Epithelial cell of esophagus (primary cell): ENCODE data around the gene CCL14.
"Not testable (repeated sequence)": the region's sequence is repeated elsewhere in the genome, so short reads cannot be mapped to it uniquely, and the experiment has no call there.

Experiments
- DNase-seq: peaks from one replicate; pipeline ENCODE4 v3.0.0; 2010; ENCODE audit warnings: low read depth
- H3K4me3 ChIP-seq: 2 replicates; pipeline ENCODE4 v1.5.1; 2011; ENCODE audit warnings: mild to moderate bottlenecking, low read length, control low read depth
- CTCF ChIP-seq: IDR thresholded peaks from 2 replicates; pipeline ENCODE4 v1.5.1; 2011; ENCODE audit warnings: low read depth, mild to moderate bottlenecking, low read length, control low read depth, inconsistent platforms; ENCODE audit not compliant: insufficient read depth; ENCODE audit errors: missing control alignments

Gene CCL14

GRCh38 chr17:35944151-35944550, 42.4 kb downstream of the CCL14 start:
- no peak for DNase-seq
- no peak overlapping the region for H3K4me3 ChIP-seq
- no peak for TF ChIP-seq CTCF

- no peak for TF ChIP-seq CTCF
- H3K4me3 ChIP-seq, result no peak within 1 kb of the TSS
- no peak for DNase-seq
Observed at GRCh38 chr17:35943537-35943936, 43.0 kb downstream of the CCL14 start, which contains the start of gene LYZL6. TSS of gene LYZL6 (minus strand) at chr17:35943713. CDS start at chr17:35939356, 4,357 bp downstream.

GRCh38 chr17:35942588-35943186, 43.8 kb downstream of the CCL14 start:
- no peak for DNase-seq
- no peak overlapping the region for H3K4me3 ChIP-seq
- TF ChIP-seq CTCF, result no peak

GRCh38 chr17:35938492-35938891, 48.0 kb downstream of the CCL14 start:
- not testable (repeated sequence) for H3K4me3 ChIP-seq, DNase-seq

- no peak for DNase-seq
- no peak for TF ChIP-seq CTCF
- no peak overlapping the region for H3K4me3 ChIP-seq
Observed at GRCh38 chr17:35936063-35936462, 50.5 kb downstream of the CCL14 start.

GRCh38 chr17:35934760-35935159, 51.8 kb downstream of the CCL14 start:
- no peak overlapping the region for H3K4me3 ChIP-seq
- TF ChIP-seq CTCF, result no peak
- DNase-seq, result no peak
